HepG2 (cell line): ENCODE results near the gene LRP1B.

ENCODE experiments used
- GTF2F1 ChIP-seq: fragments of 150-350 bp; IDR thresholded peaks from 2 replicates; pipeline ENCODE4 v1.6.1; 2014; ENCODE audit warnings: low read length
- GZF1 ChIP-seq: sonication (generic); formaldehyde crosslinking; IDR thresholded peaks from 2 replicates; pipeline ENCODE4 v1.5.1; 2020; ENCODE audit warnings: mild to moderate bottlenecking, missing genetic modification reagents
- HNRNPLL ChIP-seq: fragments of 200-400 bp; formaldehyde crosslinking; IDR thresholded peaks from 2 replicates; pipeline ENCODE4 v1.6.1; 2017; ENCODE audit warnings: mild to moderate bottlenecking, low read depth, low read length; ENCODE audit not compliant: poor library complexity, severe bottlenecking
- HOXA3 ChIP-seq: sonication (generic); formaldehyde crosslinking; IDR thresholded peaks from 2 replicates; pipeline ENCODE4 v1.5.0; 2020; ENCODE audit warnings: missing genetic modification reagents
- MYPOP ChIP-seq: sonication (generic); formaldehyde crosslinking; IDR thresholded peaks from 2 replicates; pipeline ENCODE4 v1.8.1; 2023; ENCODE audit warnings: mild to moderate bottlenecking, moderate library complexity, missing genetic modification reagents
- NR2F1 ChIP-seq, 2 experiments: fragments of 450-650 bp in 1 of 2; formaldehyde crosslinking in 1 of 2; IDR thresholded peaks; 2 replicates each; pipeline versions ENCODE4 v1.5.0 to v1.6.1; 2016 to 2020; ENCODE audit warnings: mild to moderate bottlenecking in 1 of 2, missing compliant biosample characterization in 1 of 2, missing genetic modification reagents in 1 of 2, moderate library complexity in 1 of 2
- PAF1 ChIP-seq: IDR thresholded peaks from 2 replicates; pipeline ENCODE4 v1.6.1; 2016; ENCODE audit warnings: missing genetic modification reagents, missing compliant biosample characterization
- POLR2AphosphoS5 ChIP-seq: IDR thresholded peaks from 2 replicates; pipeline ENCODE4 v1.6.1; 2012; ENCODE audit warnings: low read depth, low read length
- TAF1 ChIP-seq: sonication (generic); formaldehyde crosslinking; IDR thresholded peaks from 2 replicates; pipeline ENCODE4 v1.4.0; 2020; ENCODE audit warnings: missing genetic modification reagents

GRCh38 chr2:140714586-140714985 lies 1416.2 kb downstream of the LRP1B start:
- TF ChIP-seq POLR2AphosphoS5 (no peak), GZF1 (no peak), NR2F1 (CRISPR knock-in tag; IDR thresholded peaks at IDR 0.05) (no peak), PAF1 (CRISPR knock-in tag) (no peak), TAF1 (CRISPR knock-in tag) (no peak), HNRNPLL (no peak), GTF2F1 (no peak), HOXA3 (CRISPR knock-in tag) (no peak), MYPOP (CRISPR knock-in tag) (no peak)
